C4-2B (cell line): ENCODE results near the gene DAD1.

Source experiments
- H3K27ac ChIP-seq: fragments of 450-650 bp; 2 replicates; pipeline ENCODE4 v1.5.1; 2017
- CTCF ChIP-seq: fragments of 450-650 bp; conservative IDR thresholded peaks from 2 replicates; pipeline ENCODE4 v1.5.1; 2017; ENCODE audit warnings: mild to moderate bottlenecking
- ZFX ChIP-seq: fragments of 450-650 bp; IDR thresholded peaks from 2 replicates; pipeline ENCODE4 v1.6.1; 2017

Gene DAD1

GRCh38 chr14:22560662-22561365 lies 28.2 kb downstream of the DAD1 start:
- no peak overlapping the region; the same call in 1 of the 2 replicates for H3K27ac ChIP-seq
- TF ChIP-seq ZFX (no peak), CTCF (no peak)

- no peak overlapping the region for H3K27ac ChIP-seq
- TF ChIP-seq CTCF = no peak
These were observed 30.0 kb downstream of the DAD1 start for GRCh38 chr14:22559041-22559440.

- H3K27ac ChIP-seq = no peak overlapping the region
- no peak for TF ChIP-seq ZFX
- no peak for TF ChIP-seq CTCF
These were observed 30.7 kb downstream of the DAD1 start for GRCh38 chr14:22558221-22558913.

- no peak overlapping the region for H3K27ac ChIP-seq
- no peak for TF ChIP-seq ZFX
- TF ChIP-seq CTCF = no peak
These were observed 31.2 kb downstream of the DAD1 start for GRCh38 chr14:22557846-22558220.

GRCh38 chr14:22556990-22557623 lies 31.9 kb downstream of the DAD1 start:
- 0 out of 2 replicates have a peak overlapping the region, but pooled peaks have one; percentile 17 for H3K27ac ChIP-seq
- peak; percentile 99 for TF ChIP-seq CTCF
- no peak for TF ChIP-seq ZFX

- H3K27ac ChIP-seq = no peak overlapping the region
- TF ChIP-seq ZFX (no peak), CTCF (0 out of 2 replicates have a peak, but pooled peaks have one; percentile 28)
These were observed 32.7 kb downstream of the DAD1 start for GRCh38 chr14:22556021-22556989.
